Colonic mucosa (tissue), 4 donors: Measurements from ENCODE around the gene TPRA1. TPM values are rescaled to one million over a fixed set of nuclear protein-coding genes. Genes with fewer than 3 reads are reported as not detected.

ENCODE experiments used
- DNase-seq: peaks from one replicate; pipeline ENCODE4 v3.0.0-alpha.2; 2020
- H3K27ac ChIP-seq: fragments of 200-600 bp; one replicate; pipeline ENCODE4 v1.8.0; 2021
- H3K27me3 ChIP-seq: fragments of 200-600 bp; one replicate; pipeline ENCODE4 v1.8.0; 2021
- H3K36me3 ChIP-seq: fragments of 200-600 bp; one replicate; pipeline ENCODE4 v1.8.0; 2021
- H3K4me1 ChIP-seq: fragments of 200-600 bp; one replicate; pipeline ENCODE4 v1.8.0; 2021; ENCODE audit warnings: mild to moderate bottlenecking
- H3K4me3 ChIP-seq: fragments of 200-600 bp; one replicate; pipeline ENCODE4 v1.8.0; 2021
- H3K9ac ChIP-seq, 2 donors: one replicate each; pipeline ENCODE4 v1.7.0; 2013; ENCODE audit warnings: control low read depth in 2 of 2, low read depth in 2 of 2, low read length in 2 of 2
- H3K9me3 ChIP-seq: fragments of 200-600 bp; one replicate; pipeline ENCODE4 v1.8.0; 2021
- intact Hi-C: fragments of 100-400 bp; cut with DNase I; formaldehyde crosslinking; loops from one replicate; pipeline ENCODE4 v1.14.1; 2022
- total RNA-seq, 2 donors: library from RNA; stranded (reverse); fragmentation: NEBNext Ultra II Directional in 1 of 2; extraction: Animal tissue kit (Norgen Biotek cat#: 25700) in 1 of 2; gene quantifications; one replicate each; pipeline ENCODE4 v1.2.1, GENCODE V29; 2021
- TF ChIP-seq, protein P1 (sequence below): fragments of 200-600 bp; IDR thresholded peaks from one replicate; pipeline ENCODE4 v1.8.0; 2022; ENCODE audit warnings: antibody characterized with exemption, mild to moderate bottlenecking
- donor health status: healthy.
- donor health status: DM: no; HTN: no; CAD: no.
- donor health status: DM: no; HTN: no; CAD: no.

Gene TPRA1
- total RNA-seq, 2 donors from 2014 or later: 23.4 to 38.0 TPM

DNA sequence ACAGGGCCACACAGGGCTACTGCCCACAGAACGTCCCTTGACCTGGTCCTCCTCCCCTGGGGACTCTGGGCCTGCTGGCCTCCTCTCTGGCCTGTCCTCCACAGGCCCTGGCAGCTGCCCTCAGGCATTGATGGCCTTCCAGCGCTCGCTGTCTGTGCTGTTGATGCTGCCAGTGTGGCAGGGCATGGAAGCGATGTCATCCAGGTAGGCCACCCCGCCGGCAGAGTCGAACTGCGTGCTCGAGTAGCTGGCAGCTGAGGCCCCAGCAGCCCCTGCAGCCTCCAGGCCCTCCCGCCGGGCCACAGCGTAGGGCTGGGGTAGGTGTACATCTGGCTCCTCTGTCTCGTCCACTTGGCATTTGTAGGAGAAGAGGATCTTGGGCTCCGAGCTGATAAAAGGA lies 17.1 kb downstream of the TPRA1 start:
- no peak overlapping the region for H3K9ac ChIP-seq

DNA sequence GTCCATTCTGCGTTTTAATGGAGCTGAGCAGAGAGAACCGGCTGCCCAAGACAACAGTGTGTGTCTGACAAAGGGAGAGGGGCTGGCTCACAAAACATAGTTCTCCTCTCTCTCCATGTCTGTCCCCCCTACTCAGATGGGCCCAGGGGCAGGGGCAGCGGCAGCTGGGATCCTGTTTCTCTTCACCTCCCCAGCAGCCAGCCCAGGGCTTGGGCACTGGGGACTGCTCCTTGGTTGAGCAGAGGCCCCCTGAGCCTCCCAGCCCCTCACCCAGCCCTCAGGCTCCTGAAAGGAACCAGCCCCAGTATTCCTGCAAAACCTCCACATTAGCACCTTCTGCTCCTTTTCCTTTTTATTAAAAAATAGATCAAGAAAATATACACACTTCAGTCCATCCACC lies 17.8 kb downstream of the TPRA1 start:
- Histone ChIP-seq H3K4me3 (no peak overlapping the region), H3K36me3 (peaks cover 10% of the 10 kb centered on the region), H3K9me3 (no peaks in the 10 kb centered on the region), H3K27me3 (no peaks in the 10 kb centered on the region), H3K9ac (no peak overlapping the region), H3K4me1 (no peaks in the 10 kb centered on the region), H3K27ac (no peak overlapping the region)
- DNase-seq: no peak
- TF ChIP-seq, protein P1, sequence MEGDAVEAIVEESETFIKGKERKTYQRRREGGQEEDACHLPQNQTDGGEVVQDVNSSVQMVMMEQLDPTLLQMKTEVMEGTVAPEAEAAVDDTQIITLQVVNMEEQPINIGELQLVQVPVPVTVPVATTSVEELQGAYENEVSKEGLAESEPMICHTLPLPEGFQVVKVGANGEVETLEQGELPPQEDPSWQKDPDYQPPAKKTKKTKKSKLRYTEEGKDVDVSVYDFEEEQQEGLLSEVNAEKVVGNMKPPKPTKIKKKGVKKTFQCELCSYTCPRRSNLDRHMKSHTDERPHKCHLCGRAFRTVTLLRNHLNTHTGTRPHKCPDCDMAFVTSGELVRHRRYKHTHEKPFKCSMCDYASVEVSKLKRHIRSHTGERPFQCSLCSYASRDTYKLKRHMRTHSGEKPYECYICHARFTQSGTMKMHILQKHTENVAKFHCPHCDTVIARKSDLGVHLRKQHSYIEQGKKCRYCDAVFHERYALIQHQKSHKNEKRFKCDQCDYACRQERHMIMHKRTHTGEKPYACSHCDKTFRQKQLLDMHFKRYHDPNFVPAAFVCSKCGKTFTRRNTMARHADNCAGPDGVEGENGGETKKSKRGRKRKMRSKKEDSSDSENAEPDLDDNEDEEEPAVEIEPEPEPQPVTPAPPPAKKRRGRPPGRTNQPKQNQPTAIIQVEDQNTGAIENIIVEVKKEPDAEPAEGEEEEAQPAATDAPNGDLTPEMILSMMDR: no peak
- intact Hi-C loops: loop anchor here (10.0 kb wide), 1 partner anchor 262 kb away; no protein-coding TSS in a partner anchor

More for the DNA sequence above, 17.1 kb downstream of the TPRA1 start:
- no peak overlapping the region for H3K27ac ChIP-seq
- H3K4me3 ChIP-seq: no peak overlapping the region
- TF ChIP-seq, protein P1: no peak
- intact Hi-C loops: loop anchor here (10.0 kb wide), 1 partner anchor 261 kb away; no protein-coding TSS in a partner anchor
- DNase-seq: no peak
- H3K4me1 ChIP-seq: no peaks in the 10 kb centered on the region
- H3K27me3 ChIP-seq: no peaks in the 10 kb centered on the region
- no peaks in the 10 kb centered on the region for H3K9me3 ChIP-seq
- H3K36me3 ChIP-seq: peaks cover 10% of the 10 kb centered on the region

DNA sequence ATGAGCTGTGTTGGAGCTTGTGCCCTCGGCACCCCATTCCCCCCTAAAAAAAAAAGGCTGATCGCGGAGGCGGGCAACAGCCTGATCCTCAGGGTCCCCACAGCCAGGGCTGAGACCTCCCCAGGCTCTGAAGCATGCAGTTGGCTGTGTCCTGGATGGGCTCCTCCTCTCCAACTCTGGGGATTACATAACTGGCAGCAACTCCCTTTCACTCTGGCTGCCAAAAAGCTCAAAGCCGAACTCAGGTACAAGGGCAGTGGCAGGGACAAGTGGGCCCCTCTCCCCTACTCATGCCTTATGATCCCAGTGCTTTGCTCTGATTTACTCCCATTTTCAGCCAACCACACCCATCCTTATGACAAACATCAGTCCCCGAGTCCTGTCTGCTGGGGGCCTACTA lies 18.3 kb downstream of the TPRA1 start:
- intact Hi-C loops: loop anchor here (10.0 kb wide), 1 partner anchor 263 kb away; no protein-coding TSS in a partner anchor
- peaks cover 10% of the 10 kb centered on the region for H3K36me3 ChIP-seq
- no peaks in the 10 kb centered on the region for H3K4me1 ChIP-seq
- no peaks in the 10 kb centered on the region for H3K27me3 ChIP-seq
- H3K27ac ChIP-seq: no peak overlapping the region
- TF ChIP-seq, protein P1: no peak
- H3K4me3 ChIP-seq: no peak overlapping the region
- H3K9ac ChIP-seq: no peak overlapping the region
- no peak for DNase-seq
- H3K9me3 ChIP-seq: no peaks in the 10 kb centered on the region

DNA sequence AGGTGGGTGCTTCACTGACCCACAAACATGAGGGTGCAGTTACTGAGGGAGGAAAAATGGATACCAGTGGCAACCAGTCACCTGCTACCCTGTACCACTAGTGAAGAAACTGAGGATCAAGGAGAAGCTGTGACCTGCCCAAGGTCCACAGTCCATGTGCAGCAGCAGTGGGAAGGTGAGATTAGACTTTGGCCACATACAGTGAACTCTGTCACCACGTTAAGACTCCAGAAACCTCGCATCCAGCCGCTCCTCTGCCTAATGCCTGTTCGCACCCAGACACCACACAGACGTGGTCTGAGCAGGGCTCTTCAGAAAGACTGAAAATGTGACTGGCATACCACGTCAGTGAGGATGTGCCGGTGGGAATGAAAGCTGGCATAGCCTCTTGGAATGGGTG lies 20.0 kb downstream of the TPRA1 start:
- Histone ChIP-seq H3K27me3 (no peaks in the 10 kb centered on the region), H3K9me3 (no peaks in the 10 kb centered on the region), H3K36me3 (peaks cover 10% of the 10 kb centered on the region), H3K9ac (no peak overlapping the region), H3K27ac (no peak overlapping the region), H3K4me3 (no peak overlapping the region), H3K4me1 (no peaks in the 10 kb centered on the region)
- intact Hi-C loops: loop anchor here (10.0 kb wide), 1 partner anchor 264 kb away; no protein-coding TSS in a partner anchor
- DNase-seq: no peak
- TF ChIP-seq, protein P1: no peak

DNA sequence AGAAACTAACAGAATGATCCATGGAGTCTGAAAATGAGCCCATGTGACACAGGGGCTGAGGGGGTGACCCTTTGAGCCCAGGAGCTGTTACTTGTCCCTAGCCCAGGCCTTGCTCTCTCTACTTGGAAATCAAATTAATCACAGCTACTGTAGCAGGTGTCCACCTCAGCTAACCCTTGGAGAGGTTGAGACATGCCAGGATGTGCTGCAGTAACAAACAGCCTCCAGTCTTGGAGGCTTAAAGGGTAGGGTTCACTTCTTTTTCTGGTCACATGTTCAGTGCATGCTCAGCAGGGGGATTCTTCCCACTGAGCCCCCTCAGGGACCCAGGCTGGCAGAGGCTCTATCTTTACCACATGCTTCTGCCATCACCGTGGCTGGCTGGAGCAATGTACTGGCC lies 21.4 kb downstream of the TPRA1 start:
- Histone ChIP-seq H3K9ac (no peak overlapping the region), H3K4me3 (no peak overlapping the region), H3K36me3 (peaks cover 10% of the 10 kb centered on the region), H3K27me3 (no peaks in the 10 kb centered on the region), H3K9me3 (no peaks in the 10 kb centered on the region), H3K4me1 (no peaks in the 10 kb centered on the region), H3K27ac (no peak overlapping the region)
- DNase-seq: no peak
- intact Hi-C loops: no loop called here
- TF ChIP-seq, protein P1: no peak
